ENCODE results near the gene AGPS.

Gene AGPS

GRCh38 chr2:177464549-177464948, 72.0 kb downstream of the AGPS start:
- no peaks in the 10 kb centered on the region for H3K4me1 ChIP-seq (ENCODE audit: control insufficient read depth in 1 of 2, insufficient read depth in 2 of 2, low read length in 2 of 2)
- no peak overlapping the region for H3K4me3 ChIP-seq (ENCODE audit: low read depth in 1 of 2, low read length in 2 of 2)
- no peak overlapping the region for H3K9ac ChIP-seq (ENCODE audit: low read depth in 1 of 2, low read length in 2 of 2)
- peaks cover 5 to 23% of the 10 kb centered on the region in 2 donors for H3K36me3 ChIP-seq (ENCODE audit: control insufficient read depth in 1 of 2, insufficient read depth in 2 of 2, low read length in 2 of 2)
- no peaks in the 10 kb centered on the region for H3K27me3 ChIP-seq (ENCODE audit: control insufficient read depth in 1 of 2, insufficient read depth in 2 of 2, low read length in 2 of 2)
- H3K9me3 ChIP-seq (ENCODE audit: control insufficient read depth in 1 of 2, low read length in 2 of 2) = peaks cover 0 to 8% of the 10 kb centered on the region in 2 donors
- H3K27ac ChIP-seq (ENCODE audit: low read depth, low read length) = no peak overlapping the region

- Histone ChIP-seq H3K9me3 (ENCODE audit: control insufficient read depth in 1 of 2, low read length in 2 of 2) (peaks cover 0 to 8% of the 10 kb centered on the region in 2 donors), H3K4me1 (ENCODE audit: control insufficient read depth in 1 of 2, insufficient read depth in 2 of 2, low read length in 2 of 2) (no peaks in the 10 kb centered on the region), H3K4me3 (ENCODE audit: low read depth in 1 of 2, low read length in 2 of 2) (no peak overlapping the region), H3K36me3 (ENCODE audit: control insufficient read depth in 1 of 2, insufficient read depth in 2 of 2, low read length in 2 of 2) (peaks cover 5 to 27% of the 10 kb centered on the region in 2 donors), H3K9ac (ENCODE audit: low read depth in 1 of 2, low read length in 2 of 2) (no peak overlapping the region), H3K27me3 (ENCODE audit: control insufficient read depth in 1 of 2, insufficient read depth in 2 of 2, low read length in 2 of 2) (no peaks in the 10 kb centered on the region), H3K27ac (ENCODE audit: low read depth, low read length) (no peak overlapping the region)
These were observed 73.0 kb downstream of the AGPS start for GRCh38 chr2:177465400-177466138.

- H3K27ac ChIP-seq (ENCODE audit: low read depth, low read length) = no peak overlapping the region
- no peak overlapping the region for H3K4me3 ChIP-seq (ENCODE audit: low read depth in 1 of 2, low read length in 2 of 2)
- no peaks in the 10 kb centered on the region for H3K4me1 ChIP-seq (ENCODE audit: control insufficient read depth in 1 of 2, insufficient read depth in 2 of 2, low read length in 2 of 2)
- H3K27me3 ChIP-seq (ENCODE audit: control insufficient read depth in 1 of 2, insufficient read depth in 2 of 2, low read length in 2 of 2) = no peaks in the 10 kb centered on the region
- H3K36me3 ChIP-seq (ENCODE audit: control insufficient read depth in 1 of 2, insufficient read depth in 2 of 2, low read length in 2 of 2) = peaks cover 5 to 27% of the 10 kb centered on the region in 2 donors
- no peak overlapping the region for H3K9ac ChIP-seq (ENCODE audit: low read depth in 1 of 2, low read length in 2 of 2)
- peaks cover 3 to 8% of the 10 kb centered on the region in 2 donors for H3K9me3 ChIP-seq (ENCODE audit: control insufficient read depth in 1 of 2, low read length in 2 of 2)
These were observed 74.0 kb downstream of the AGPS start for GRCh38 chr2:177466337-177467195.

- no peaks in the 10 kb centered on the region for H3K27me3 ChIP-seq (ENCODE audit: control insufficient read depth in 1 of 2, insufficient read depth in 2 of 2, low read length in 2 of 2)
- no peak overlapping the region for H3K27ac ChIP-seq (ENCODE audit: low read depth, low read length)
- H3K4me1 ChIP-seq (ENCODE audit: control insufficient read depth in 1 of 2, insufficient read depth in 2 of 2, low read length in 2 of 2) = no peaks in the 10 kb centered on the region
- H3K36me3 ChIP-seq (ENCODE audit: control insufficient read depth in 1 of 2, insufficient read depth in 2 of 2, low read length in 2 of 2) = peaks cover 5 to 25% of the 10 kb centered on the region in 2 donors
- H3K9me3 ChIP-seq (ENCODE audit: control insufficient read depth in 1 of 2, low read length in 2 of 2) = peaks cover 8 to 12% of the 10 kb centered on the region in 2 donors
- H3K9ac ChIP-seq (ENCODE audit: low read depth in 1 of 2, low read length in 2 of 2) = no peak overlapping the region
- H3K4me3 ChIP-seq (ENCODE audit: low read depth in 1 of 2, low read length in 2 of 2) = no peak overlapping the region
These were observed 75.1 kb downstream of the AGPS start for GRCh38 chr2:177467646-177468045.

GRCh38 chr2:177471990-177472389, 79.4 kb downstream of the AGPS start:
- Histone ChIP-seq H3K27me3 (ENCODE audit: control insufficient read depth in 1 of 2, insufficient read depth in 2 of 2, low read length in 2 of 2) (no peaks in the 10 kb centered on the region), H3K9ac (ENCODE audit: low read depth in 1 of 2, low read length in 2 of 2) (no peak overlapping the region), H3K4me3 (ENCODE audit: low read depth in 1 of 2, low read length in 2 of 2) (no peak overlapping the region), H3K4me1 (ENCODE audit: control insufficient read depth in 1 of 2, insufficient read depth in 2 of 2, low read length in 2 of 2) (no peaks in the 10 kb centered on the region), H3K36me3 (ENCODE audit: control insufficient read depth in 1 of 2, insufficient read depth in 2 of 2, low read length in 2 of 2) (peaks cover 0 to 7% of the 10 kb centered on the region in 2 donors), H3K27ac (ENCODE audit: low read depth, low read length) (no peak overlapping the region), H3K9me3 (ENCODE audit: control insufficient read depth in 1 of 2, low read length in 2 of 2) (peaks cover 0 to 13% of the 10 kb centered on the region in 2 donors)

- Histone ChIP-seq H3K4me1 (ENCODE audit: control insufficient read depth in 1 of 2, insufficient read depth in 2 of 2, low read length in 2 of 2) (no peaks in the 10 kb centered on the region), H3K9ac (ENCODE audit: low read depth in 1 of 2, low read length in 2 of 2) (no peak overlapping the region), H3K4me3 (ENCODE audit: low read depth in 1 of 2, low read length in 2 of 2) (no peak overlapping the region), H3K9me3 (ENCODE audit: control insufficient read depth in 1 of 2, low read length in 2 of 2) (peaks cover 0 to 13% of the 10 kb centered on the region in 2 donors), H3K36me3 (ENCODE audit: control insufficient read depth in 1 of 2, insufficient read depth in 2 of 2, low read length in 2 of 2) (peaks cover 3 to 7% of the 10 kb centered on the region in 2 donors), H3K27ac (ENCODE audit: low read depth, low read length) (no peak overlapping the region), H3K27me3 (ENCODE audit: control insufficient read depth in 1 of 2, insufficient read depth in 2 of 2, low read length in 2 of 2) (no peaks in the 10 kb centered on the region)
These were observed 81.7 kb downstream of the AGPS start for GRCh38 chr2:177474301-177474700.

GRCh38 chr2:177474998-177475397, 82.4 kb downstream of the AGPS start:
- Histone ChIP-seq H3K27me3 (ENCODE audit: control insufficient read depth in 1 of 2, insufficient read depth in 2 of 2, low read length in 2 of 2) (no peaks in the 10 kb centered on the region), H3K27ac (ENCODE audit: low read depth, low read length) (no peak overlapping the region), H3K4me1 (ENCODE audit: control insufficient read depth in 1 of 2, insufficient read depth in 2 of 2, low read length in 2 of 2) (no peaks in the 10 kb centered on the region), H3K9ac (ENCODE audit: low read depth in 1 of 2, low read length in 2 of 2) (no peak overlapping the region), H3K4me3 (ENCODE audit: low read depth in 1 of 2, low read length in 2 of 2) (no peak overlapping the region), H3K36me3 (ENCODE audit: control insufficient read depth in 1 of 2, insufficient read depth in 2 of 2, low read length in 2 of 2) (peaks cover 3 to 4% of the 10 kb centered on the region in 2 donors), H3K9me3 (ENCODE audit: control insufficient read depth in 1 of 2, low read length in 2 of 2) (peaks cover 0 to 13% of the 10 kb centered on the region in 2 donors)

- Histone ChIP-seq H3K4me3 (ENCODE audit: low read depth in 1 of 2, low read length in 2 of 2) (no peak overlapping the region), H3K4me1 (ENCODE audit: control insufficient read depth in 1 of 2, insufficient read depth in 2 of 2, low read length in 2 of 2) (no peaks in the 10 kb centered on the region), H3K27me3 (ENCODE audit: control insufficient read depth in 1 of 2, insufficient read depth in 2 of 2, low read length in 2 of 2) (no peaks in the 10 kb centered on the region), H3K27ac (ENCODE audit: low read depth, low read length) (no peak overlapping the region), H3K9me3 (ENCODE audit: control insufficient read depth in 1 of 2, low read length in 2 of 2) (peaks cover 0 to 6% of the 10 kb centered on the region in 2 donors), H3K36me3 (ENCODE audit: control insufficient read depth in 1 of 2, insufficient read depth in 2 of 2, low read length in 2 of 2) (peaks cover 3% of the 10 kb centered on the region in 2 donors), H3K9ac (ENCODE audit: low read depth in 1 of 2, low read length in 2 of 2) (no peak overlapping the region)
These were observed 84.3 kb downstream of the AGPS start for GRCh38 chr2:177476897-177477296.

- Histone ChIP-seq H3K4me3 (ENCODE audit: low read depth in 1 of 2, low read length in 2 of 2) (no peak overlapping the region), H3K9ac (ENCODE audit: low read depth in 1 of 2, low read length in 2 of 2) (no peak overlapping the region), H3K9me3 (ENCODE audit: control insufficient read depth in 1 of 2, low read length in 2 of 2) (no peaks in the 10 kb centered on the region), H3K27ac (ENCODE audit: low read depth, low read length) (no peak overlapping the region), H3K36me3 (ENCODE audit: control insufficient read depth in 1 of 2, insufficient read depth in 2 of 2, low read length in 2 of 2) (peaks cover 0 to 3% of the 10 kb centered on the region in 2 donors), H3K27me3 (ENCODE audit: control insufficient read depth in 1 of 2, insufficient read depth in 2 of 2, low read length in 2 of 2) (no peaks in the 10 kb centered on the region), H3K4me1 (ENCODE audit: control insufficient read depth in 1 of 2, insufficient read depth in 2 of 2, low read length in 2 of 2) (no peaks in the 10 kb centered on the region)
These were observed 85.5 kb downstream of the AGPS start for GRCh38 chr2:177478029-177478428.

- H3K4me3 ChIP-seq (ENCODE audit: low read depth in 1 of 2, low read length in 2 of 2) = no peak overlapping the region
- H3K27me3 ChIP-seq (ENCODE audit: control insufficient read depth in 1 of 2, insufficient read depth in 2 of 2, low read length in 2 of 2) = no peaks in the 10 kb centered on the region
- H3K9ac ChIP-seq (ENCODE audit: low read depth in 1 of 2, low read length in 2 of 2) = no peak overlapping the region
- H3K4me1 ChIP-seq (ENCODE audit: control insufficient read depth in 1 of 2, insufficient read depth in 2 of 2, low read length in 2 of 2) = no peaks in the 10 kb centered on the region
- no peak overlapping the region for H3K27ac ChIP-seq (ENCODE audit: low read depth, low read length)
- H3K36me3 ChIP-seq (ENCODE audit: control insufficient read depth in 1 of 2, insufficient read depth in 2 of 2, low read length in 2 of 2) = peaks cover 3 to 5% of the 10 kb centered on the region in 2 donors
- no peaks in the 10 kb centered on the region for H3K9me3 ChIP-seq (ENCODE audit: control insufficient read depth in 1 of 2, low read length in 2 of 2)
These were observed 86.3 kb downstream of the AGPS start for GRCh38 chr2:177478907-177479306.
